Fibroblast of skin of scalp (primary cell): ENCODE measurements around the gene RABL2B.

Source experiments
- DNase-seq: peaks from one replicate; pipeline ENCODE4 v3.0.0-alpha.2; 2013

Gene RABL2B

GRCh38 chr22:50722048-50722701 lies 61.3 kb downstream of the RABL2B start:
- DNase-seq = no peak

- no peak for DNase-seq
These were observed 62.1 kb downstream of the RABL2B start for GRCh38 chr22:50721257-50721844.

GRCh38 chr22:50720301-50721256 lies 62.9 kb downstream of the RABL2B start:
- DNase-seq = no peak

GRCh38 chr22:50719814-50720300 lies 63.6 kb downstream of the RABL2B start:
- DNase-seq = no peak

GRCh38 chr22:50718352-50718709 lies 65.1 kb downstream of the RABL2B start:
- no peak for DNase-seq

- DNase-seq = no peak
These were observed 65.6 kb downstream of the RABL2B start for GRCh38 chr22:50717709-50718351.
